HepG2 (cell line): ENCODE measurements around the gene SLC35B4. TPM values are rescaled to one million over a fixed set of nuclear protein-coding genes. Genes with fewer than 3 reads are reported as not detected.
A peak's percentile ranks its signal among the peaks of the same experiment; 100 is the strongest.

Experiments
- CEBPB ChIP-seq: IDR thresholded peaks from 2 replicates; pipeline ENCODE4 v1.6.1; 2011; ENCODE audit warnings: low read depth, low read length, improper control_type of control experiment, borderline replicate concordance
- CENPT ChIP-seq: sonication (generic); formaldehyde crosslinking; IDR thresholded peaks from 2 replicates; pipeline ENCODE4 v1.8.0; 2022; ENCODE audit warnings: low read depth, mild to moderate bottlenecking, moderate library complexity, missing genetic modification reagents
- DRAP1 ChIP-seq: IDR thresholded peaks from 2 replicates; pipeline ENCODE4 v1.6.1; 2016; ENCODE audit warnings: missing genetic modification reagents, missing compliant biosample characterization
- ELF3 ChIP-seq: IDR thresholded peaks from 2 replicates; pipeline ENCODE4 v1.6.1; 2016; ENCODE audit warnings: missing genetic modification reagents, missing compliant biosample characterization
- GTF2F1 ChIP-seq: fragments of 150-350 bp; IDR thresholded peaks from 2 replicates; pipeline ENCODE4 v1.6.1; 2014; ENCODE audit warnings: low read length
- PRMT3 ChIP-seq: sonication (generic); formaldehyde crosslinking; IDR thresholded peaks from 2 replicates; pipeline ENCODE4 v1.8.1; 2022; ENCODE audit warnings: low read depth, mild to moderate bottlenecking, moderate library complexity, missing genetic modification reagents, borderline replicate concordance
- RAD21 ChIP-seq: fragments of 450-650 bp; formaldehyde crosslinking; IDR thresholded peaks from 2 replicates; pipeline ENCODE4 v1.5.0; 2020; ENCODE audit warnings: mild to moderate bottlenecking
- SIN3B ChIP-seq: fragments of 150-350 bp; IDR thresholded peaks from 2 replicates; pipeline ENCODE4 v1.6.1; 2014; ENCODE audit warnings: low read length
- STAT6 ChIP-seq: sonication (generic); formaldehyde crosslinking; IDR thresholded peaks from 2 replicates; pipeline ENCODE4 v1.4.0; 2020; ENCODE audit warnings: missing genetic modification reagents, mild to moderate bottlenecking, borderline replicate concordance
- TEF ChIP-seq: sonication (generic); formaldehyde crosslinking; IDR thresholded peaks from 2 replicates; pipeline ENCODE4 v1.5.0; 2020; ENCODE audit warnings: missing genetic modification reagents
- THAP11 ChIP-seq: IDR thresholded peaks from 2 replicates; pipeline ENCODE4 v1.6.1; 2016; ENCODE audit warnings: missing biosample characterization, missing genetic modification reagents
- ZBTB26 ChIP-seq: IDR thresholded peaks from 2 replicates; pipeline ENCODE4 v1.6.1; 2016; ENCODE audit warnings: missing compliant biosample characterization, missing genetic modification reagents, borderline replicate concordance
- ZFP36L2 ChIP-seq: sonication (generic); formaldehyde crosslinking; IDR thresholded peaks from 2 replicates; pipeline ENCODE4 v1.4.0; 2020; ENCODE audit warnings: missing genetic modification reagents
- ZNF101 ChIP-seq: sonication (generic); formaldehyde crosslinking; IDR thresholded peaks from 2 replicates; pipeline ENCODE4 v1.4.0; 2020; ENCODE audit warnings: mild to moderate bottlenecking, low read depth, missing genetic modification reagents, borderline replicate concordance
- ZNF44 ChIP-seq: sonication (generic); formaldehyde crosslinking; IDR thresholded peaks from 2 replicates; pipeline ENCODE4 v1.5.1; 2020; ENCODE audit warnings: mild to moderate bottlenecking, missing genetic modification reagents
- ZNF639 ChIP-seq: conservative IDR thresholded peaks from 2 replicates; pipeline ENCODE4 v1.6.1; 2018; ENCODE audit warnings: missing genetic modification reagents
- ZNF7 ChIP-seq: IDR thresholded peaks from 2 replicates; pipeline ENCODE4 v1.6.1; 2016; ENCODE audit warnings: missing biosample characterization, missing genetic modification reagents
- ZNF724P ChIP-seq: sonication (generic); formaldehyde crosslinking; IDR thresholded peaks from 2 replicates; pipeline ENCODE4 v1.8.0; 2022; ENCODE audit warnings: missing genetic modification reagents, borderline replicate concordance
- ZNF800 ChIP-seq: sonication (generic); formaldehyde crosslinking; IDR thresholded peaks from 2 replicates; pipeline ENCODE4 v1.4.0; 2020; ENCODE audit warnings: missing genetic modification reagents
- ZXDC ChIP-seq: sonication (generic); formaldehyde crosslinking; IDR thresholded peaks from 2 replicates; pipeline ENCODE4 v1.5.0; 2020; ENCODE audit warnings: mild to moderate bottlenecking, missing genetic modification reagents
- polyA plus RNA-seq, 8 experiments: library from polyadenylated mRNA; depleted of rRNA in 3 of 8; stranded (reverse) in 7 of 8; unstranded in 1 of 8; fragments of >200 nt; fragmentation: Illumina TruSeq in 4 of 8; extraction: Trizol in 4 of 8; gene quantifications; 2 replicates each; pipeline versions ENCODE4 v1.2.1 to v1.2.3, GENCODE V29; 2011 to 2016; ENCODE audit warnings: low read depth in 4 of 8, missing spikeins in 1 of 8, mixed read lengths in 1 of 8; ENCODE audit not compliant: insufficient read depth in 1 of 8
- total RNA-seq, 5 experiments: library from RNA; depleted of rRNA; stranded (reverse); fragments of >200 nt; fragmentation: Illumina TruSeq; extraction: Trizol; gene quantifications; 2 replicates each; pipeline ENCODE4 v1.2.3, GENCODE V29; 2016; ENCODE audit warnings: low read depth in 1 of 5

SLC35B4 gene
- total and polyA plus RNA-seq, 2 of the 13 experiments (the other 11 are each of a cell fraction or from before 2014, with no cell fraction given) = 17.1 to 17.8 TPM

GRCh38 chr7:134339475-134339874 is 22.7 kb upstream of the SLC35B4 start (continued):
- no peak for TF ChIP-seq STAT6 (CRISPR knock-in tag)
- TF ChIP-seq ELF3 = no peak; the same call in 1 of the 2 replicates
- no peak for TF ChIP-seq ZNF101
- TF ChIP-seq ZNF639 (CRISPR knock-in tag) = no peak
- TF ChIP-seq CENPT (CRISPR knock-in tag) = no peak
- TF ChIP-seq ZXDC (CRISPR knock-in tag) = no peak
- no peak for TF ChIP-seq RAD21 (CRISPR knock-in tag)
- TF ChIP-seq DRAP1 (CRISPR knock-in tag) = no peak
- TF ChIP-seq PRMT3 (CRISPR knock-in tag) = no peak
- TF ChIP-seq SIN3B = no peak
- peak; percentile 77; the same call in 1 of the 2 replicates for TF ChIP-seq TEF (CRISPR knock-in tag)
- no peak for TF ChIP-seq ZNF724P (CRISPR knock-in tag)
- no peak for TF ChIP-seq ZNF800
- no peak for TF ChIP-seq ZNF44 (CRISPR knock-in tag)
- peak; percentile 67; the same call in 1 of the 2 replicates for TF ChIP-seq THAP11
- TF ChIP-seq ZFP36L2 = no peak
- no peak for TF ChIP-seq ZNF7 (CRISPR knock-in tag)
- TF ChIP-seq GTF2F1 = no peak
- TF ChIP-seq CEBPB = peak; percentile 61; the same call in 1 of the 2 replicates
- TF ChIP-seq ZBTB26 = no peak
